ENCODE data around the gene STK26.
A peak's percentile ranks its signal among the peaks of the same experiment; 100 is the strongest.

- no peak for TF ChIP-seq POLR2AphosphoS5 (IDR thresholded peaks at IDR 0.05)
- peak in 1 of 3 experiments; percentile 16 for TF ChIP-seq CTCF (IDR thresholded peaks at IDR 0.05)
Observed at GRCh38 chrX:132071254-132071653, 48.2 kb downstream of the STK26 start.

All from esophagus muscularis mucosa (tissue), 3 donors.